DOHH2 (cell line): Measurements from ENCODE around the gene SUMF1.

Experiments used
- CTCF ChIP-seq: fragments of 200-600 bp; sonication (generic); IDR thresholded peaks from one replicate; pipeline ENCODE4 v1.5.1; 2014; ENCODE audit warnings: antibody characterized with exemption, mild to moderate bottlenecking, low read depth, low read length; ENCODE audit not compliant: poor library complexity, severe bottlenecking
- EZH2phosphoT487 ChIP-seq: fragments of 200-600 bp; sonication (generic); IDR thresholded peaks from 2 replicates; pipeline ENCODE4 v1.6.1; 2017; ENCODE audit warnings: borderline replicate concordance, mild to moderate bottlenecking, antibody characterized with exemption, low read length, moderate library complexity, mixed read lengths

- TF ChIP-seq CTCF (no peak), EZH2phosphoT487 (no peak)
Measured at GRCh38 chr3:4411236-4411635, 55.8 kb downstream of the SUMF1 start.
